GM12891 (cell line): ENCODE data around the gene CHMP4B.

Experiments used
- DNase-seq: peaks from one replicate; pipeline ENCODE4 v3.0.0; 2011; ENCODE audit warnings: low spot score; ENCODE audit not compliant: insufficient read length
- FAIRE-seq: peaks from 2 replicates; lab custom pipeline; 2011; peaks lifted over from hg19 to GRCh38; lab: Jason Lieb, UNC
- PAX5 ChIP-seq: IDR thresholded peaks from 2 replicates; pipeline ENCODE4 v1.6.1; 2011; ENCODE audit warnings: low read length, moderate library complexity, mild to moderate bottlenecking; ENCODE audit not compliant: insufficient read depth, severe bottlenecking
- POLR2A ChIP-seq: IDR thresholded peaks from 2 replicates; pipeline ENCODE4 v1.6.1; 2011; ENCODE audit warnings: low read depth, low read length, control low read depth
- POLR2AphosphoS5 ChIP-seq: IDR thresholded peaks from 2 replicates; pipeline ENCODE4 v1.6.1; 2011; ENCODE audit warnings: low read depth, low read length, control low read depth
- POU2F2 ChIP-seq: IDR thresholded peaks from 2 replicates; pipeline ENCODE4 v1.6.1; 2011; ENCODE audit warnings: low read depth, mild to moderate bottlenecking, control low read depth, low read length, moderate library complexity
- SPI1 ChIP-seq: IDR thresholded peaks from 2 replicates; pipeline ENCODE4 v1.6.1; 2011; ENCODE audit warnings: low read depth, low read length, control low read depth
- TAF1 ChIP-seq: IDR thresholded peaks from 2 replicates; pipeline ENCODE4 v1.6.1; 2011; ENCODE audit warnings: low read depth, low read length, control low read depth

The CHMP4B gene

DNA sequence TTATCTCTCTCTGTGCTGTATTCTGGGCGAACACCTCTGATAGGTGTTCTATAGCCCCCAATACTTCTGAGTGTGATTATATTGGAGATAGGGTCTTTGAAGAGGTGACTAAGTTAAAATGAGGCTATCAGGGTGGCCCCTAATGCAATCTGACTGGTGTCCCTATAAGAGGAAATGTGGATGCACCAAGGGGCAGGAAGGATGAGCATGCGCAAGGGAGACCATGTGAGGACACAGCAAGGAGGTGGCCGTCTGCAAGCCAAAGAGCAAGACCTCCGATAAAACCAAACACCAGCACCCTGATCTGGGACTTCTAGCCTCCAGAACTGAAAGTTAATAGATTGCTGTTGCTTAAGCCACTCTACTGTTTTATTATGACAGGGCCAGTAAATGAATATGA, 69.2 kb downstream of the CHMP4B start:
- DNase-seq (no peak), FAIRE-seq (no peak)
- TF ChIP-seq POLR2AphosphoS5 (no peak), POLR2A (no peak), POU2F2 (no peak), SPI1 (no peak), TAF1 (no peak), PAX5 (no peak)

DNA sequence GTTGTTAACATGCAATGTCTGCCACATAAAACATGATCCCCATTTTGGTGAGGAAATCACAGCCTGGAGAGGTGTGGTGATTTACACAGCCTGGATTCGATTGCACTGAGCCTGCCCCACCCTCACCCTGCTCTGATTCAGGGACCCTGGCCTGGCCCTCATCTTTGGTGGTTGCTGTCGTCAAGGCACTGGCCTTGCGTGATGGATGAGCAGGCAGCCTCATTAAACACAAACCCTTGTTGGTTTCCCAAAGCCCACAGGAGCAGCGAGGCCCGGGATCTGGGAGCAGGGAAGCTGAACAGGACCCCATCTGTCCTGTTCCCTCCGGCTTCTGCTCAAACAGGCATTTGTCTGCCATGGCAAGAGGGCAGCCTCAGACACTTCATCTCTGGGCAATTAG, 70.8 kb downstream of the CHMP4B start:
- TF ChIP-seq TAF1, result no peak
- DNase-seq (no peak), FAIRE-seq (peak; percentile 40)

DNA sequence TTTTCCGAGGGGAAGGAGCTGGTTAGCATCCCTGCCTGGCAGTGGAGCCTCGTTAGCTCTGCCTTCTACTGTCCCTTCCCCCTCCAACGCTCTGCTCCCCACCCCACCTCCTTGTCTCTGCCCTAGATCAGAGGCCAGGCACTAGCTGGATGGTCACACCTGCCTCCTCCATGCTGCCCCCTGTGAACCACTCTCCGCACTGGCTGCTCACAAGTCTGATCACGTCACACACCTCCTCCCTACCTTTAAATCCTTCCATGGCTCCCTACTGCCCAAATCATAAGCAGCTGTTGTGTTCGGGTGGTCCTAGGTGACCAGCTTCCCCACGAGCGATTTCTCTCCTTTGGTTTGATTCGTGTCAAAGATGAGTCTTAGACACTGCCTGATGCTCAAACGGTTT, 71.3 kb downstream of the CHMP4B start:
- FAIRE-seq (peak; percentile 47), DNase-seq (no peak)
- TF ChIP-seq POLR2AphosphoS5 (no peak), SPI1 (no peak), POLR2A (no peak), POU2F2 (no peak), PAX5 (no peak), TAF1 (no peak)

DNA sequence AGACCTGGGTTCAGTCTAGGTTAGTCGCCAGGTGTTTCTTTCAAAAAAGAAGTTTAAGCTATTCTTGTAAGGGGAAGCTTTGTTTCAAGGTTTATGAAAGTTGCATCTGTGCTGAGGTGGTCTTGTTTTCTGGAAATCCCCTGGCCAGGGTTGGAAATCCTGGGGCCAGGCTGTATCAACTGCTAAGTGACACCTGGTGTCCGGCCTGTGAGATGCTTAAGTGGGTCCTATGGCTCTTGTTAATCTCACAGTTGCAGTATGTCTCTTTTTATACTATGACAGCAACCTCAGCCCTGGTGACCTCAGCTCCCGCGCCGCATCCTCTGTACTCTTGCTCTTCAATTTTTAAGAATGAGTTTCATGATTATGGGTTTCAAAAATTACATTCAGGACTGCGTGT, 72.0 kb downstream of the CHMP4B start:
- DNase-seq (no peak), FAIRE-seq (peak; percentile 80)

DNA sequence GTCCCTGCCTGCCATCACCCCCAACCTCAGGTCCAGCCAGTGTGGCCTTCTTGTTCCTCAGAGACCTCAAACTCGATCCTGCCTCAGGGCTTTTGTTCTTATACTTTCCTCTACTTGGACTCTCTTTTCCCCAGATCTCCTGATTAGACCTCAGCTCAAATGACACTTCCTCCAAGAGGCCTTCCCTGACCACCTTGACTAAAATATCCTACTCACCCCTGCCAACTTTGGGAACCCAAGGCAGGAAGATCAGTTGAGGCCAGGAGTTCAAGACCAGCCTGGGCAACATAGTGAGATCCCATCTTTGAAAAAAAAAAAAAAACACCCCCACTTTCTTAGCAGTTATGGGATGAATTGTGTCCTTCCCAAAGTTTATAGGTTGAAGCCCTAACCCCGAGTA, 73.5 kb downstream of the CHMP4B start:
- no peak for DNase-seq
- TF ChIP-seq POU2F2, result no peak
- TF ChIP-seq POLR2AphosphoS5, result no peak
- TF ChIP-seq POLR2A, result no peak
- no peak for TF ChIP-seq TAF1
- TF ChIP-seq SPI1, result no peak
- TF ChIP-seq PAX5, result no peak
- no peak for FAIRE-seq

More for the DNA sequence above, 72.0 kb downstream of the CHMP4B start:
- TF ChIP-seq POLR2AphosphoS5 (no peak), SPI1 (no peak)

DNA sequence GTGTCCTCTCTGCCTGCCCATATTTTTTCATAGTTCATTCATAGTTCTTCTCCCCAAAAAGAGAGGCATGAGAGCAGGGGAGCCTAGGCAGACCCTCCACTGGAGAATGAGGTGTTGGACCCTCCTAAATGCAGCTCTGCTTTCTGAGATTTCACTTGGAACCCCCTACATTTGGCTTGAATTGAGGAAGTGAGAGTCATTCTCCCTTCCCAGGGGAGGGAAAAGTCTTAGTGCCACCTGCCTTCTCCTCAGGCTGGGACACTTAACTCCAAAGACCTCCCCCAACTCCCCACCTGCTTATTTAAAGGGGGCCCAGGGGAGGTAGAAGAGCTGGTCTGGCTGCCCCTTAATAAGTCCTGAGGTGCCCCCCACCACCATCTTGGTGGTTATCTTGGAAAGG, 78.2 kb downstream of the CHMP4B start:
- TF ChIP-seq TAF1 (no peak), SPI1 (peak; percentile 65), POLR2AphosphoS5 (no peak), PAX5 (no peak)
- FAIRE-seq (no peak), DNase-seq (no peak)

DNA sequence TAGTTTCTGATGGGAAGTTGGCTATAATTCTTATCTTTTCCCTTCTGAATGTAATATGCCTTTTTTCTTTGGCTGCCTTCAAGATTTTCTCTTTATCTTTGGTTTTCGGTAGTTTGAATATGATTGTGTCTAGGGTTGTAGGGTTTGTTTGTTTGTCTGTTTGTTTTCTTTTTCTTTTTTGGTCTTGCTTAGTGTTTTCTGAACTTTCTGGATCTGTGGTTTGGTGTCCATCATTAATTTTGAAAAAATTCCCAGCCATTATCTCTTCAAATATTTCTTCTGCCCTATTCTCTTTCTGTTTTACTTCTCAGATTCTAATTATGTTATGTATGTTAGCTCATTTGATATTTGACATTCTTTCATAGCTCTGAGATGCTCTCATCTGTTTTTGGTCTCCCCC, 79.4 kb downstream of the CHMP4B start:
- FAIRE-seq, result no peak
- TF ChIP-seq SPI1, result no peak
- no peak for TF ChIP-seq TAF1
- no peak for TF ChIP-seq POLR2A
- TF ChIP-seq POU2F2, result no peak
- TF ChIP-seq PAX5, result no peak
- TF ChIP-seq POLR2AphosphoS5, result no peak
- DNase-seq, result no peak

DNA sequence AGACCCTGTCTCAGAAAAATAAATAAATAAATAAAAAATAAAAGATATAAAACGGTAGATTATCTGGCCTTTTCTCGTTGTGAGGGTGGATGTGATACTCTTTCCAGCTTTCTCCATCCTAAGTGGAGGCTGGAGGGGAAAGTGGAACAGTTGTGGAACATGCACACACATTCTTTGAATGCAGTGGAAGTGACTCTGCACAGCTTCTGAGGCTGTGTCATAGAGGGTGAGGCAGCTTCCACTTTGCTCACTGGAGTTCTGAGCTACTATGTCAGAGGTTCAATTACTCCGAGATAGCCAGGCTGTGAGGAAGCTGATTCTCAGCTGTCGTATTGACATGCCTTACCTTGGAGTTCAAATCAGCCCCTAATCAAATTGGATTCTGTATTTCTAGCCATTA, 82.2 kb downstream of the CHMP4B start:
- no peak for FAIRE-seq
- TF ChIP-seq SPI1 (no peak), POLR2A (no peak), TAF1 (no peak), PAX5 (no peak), POLR2AphosphoS5 (no peak)
- DNase-seq, result no peak

DNA sequence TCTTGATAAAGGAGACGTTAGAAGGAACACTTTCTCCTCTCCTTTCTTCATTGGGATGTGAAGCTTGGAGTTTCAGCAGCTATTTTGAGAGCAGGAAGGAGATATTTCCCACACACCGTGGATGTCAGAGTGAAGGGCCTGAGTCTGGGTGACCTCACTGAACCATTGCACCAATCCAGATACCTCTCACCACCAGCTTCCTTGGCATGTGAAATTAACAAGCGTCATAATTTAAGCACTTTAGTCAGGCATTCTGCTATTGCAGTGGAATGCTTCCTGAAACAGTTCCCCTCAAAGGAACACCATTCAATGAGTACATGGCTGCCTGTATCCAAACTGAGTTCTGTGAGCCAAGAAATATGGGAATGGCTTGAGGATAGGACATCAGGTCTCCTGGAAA, 83.7 kb downstream of the CHMP4B start:
- no peak for DNase-seq
- no peak for TF ChIP-seq TAF1
- TF ChIP-seq POLR2AphosphoS5, result no peak
- no peak for TF ChIP-seq SPI1
- TF ChIP-seq POLR2A, result no peak
- no peak for TF ChIP-seq PAX5
- no peak for TF ChIP-seq POU2F2
- no peak for FAIRE-seq

DNA sequence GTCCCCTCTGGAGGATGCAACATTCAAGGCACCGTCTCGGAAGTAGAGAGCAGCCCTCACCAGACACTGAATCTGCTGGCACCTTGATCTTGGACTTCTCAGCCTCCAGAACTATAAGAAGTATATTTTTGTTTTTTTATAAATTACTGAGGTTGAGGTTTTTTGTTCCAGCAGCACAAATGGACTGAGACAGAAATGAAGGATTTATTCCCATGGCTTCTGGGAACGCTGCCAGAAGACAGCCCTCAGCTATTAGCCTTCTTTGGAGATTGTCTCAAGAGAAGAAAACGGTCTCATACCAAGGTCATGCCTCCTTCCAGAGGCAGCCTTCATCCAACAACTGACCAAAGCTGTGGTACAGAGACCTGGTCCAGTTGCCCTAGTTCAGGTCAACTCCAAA, 85.4 kb downstream of the CHMP4B start:
- TF ChIP-seq SPI1 (no peak), POLR2A (no peak), POU2F2 (no peak), TAF1 (no peak), POLR2AphosphoS5 (no peak), PAX5 (no peak)
- FAIRE-seq, result no peak
- no peak for DNase-seq

DNA sequence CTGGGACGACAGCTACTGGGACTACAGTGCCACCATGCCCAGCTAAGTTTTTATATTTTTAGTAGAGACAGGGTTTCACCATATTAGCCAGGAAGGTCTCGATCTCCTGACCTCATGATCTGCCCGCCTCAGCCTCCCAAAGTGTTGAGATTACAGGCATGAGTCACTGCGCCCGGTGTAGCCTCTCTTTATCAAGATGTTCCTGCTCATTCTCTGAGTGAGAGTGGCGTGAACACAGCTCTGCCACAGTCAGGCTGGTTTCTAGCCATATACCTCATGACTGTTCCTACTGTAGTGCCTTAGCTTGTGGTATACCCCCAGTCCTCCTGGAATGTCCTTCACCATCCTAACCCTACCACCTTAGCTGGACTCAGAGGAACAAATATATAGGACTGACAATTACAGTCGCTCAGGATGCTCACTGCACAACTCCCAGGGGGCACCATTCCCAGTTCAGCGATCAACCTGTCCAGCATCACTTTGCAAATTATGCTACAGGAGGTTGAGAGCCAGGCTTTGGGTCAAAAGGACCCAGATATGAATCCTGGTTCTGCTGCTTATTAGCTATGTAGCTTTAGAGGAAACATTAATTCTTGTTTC, 86.3 kb downstream of the CHMP4B start:
- TF ChIP-seq PAX5 (no peak), SPI1 (no peak), POLR2AphosphoS5 (no peak), POU2F2 (no peak), POLR2A (no peak), TAF1 (no peak)
- DNase-seq, result no peak
- no peak for FAIRE-seq
